Hepatocyte (in vitro differentiated cells): ENCODE results near the gene KIAA2012.

Experiments
- CTCF ChIP-seq: fragments of 200-600 bp; sonication (generic); IDR thresholded peaks from 2 replicates; pipeline ENCODE4 v1.5.1; 2016; ENCODE audit warnings: antibody characterized with exemption, mild to moderate bottlenecking; ENCODE audit not compliant: poor library complexity
- EZH2 ChIP-seq: fragments of 200-600 bp; sonication (generic); IDR thresholded peaks from 2 replicates; pipeline ENCODE4 v1.6.1; 2016; ENCODE audit warnings: antibody characterized with exemption, mild to moderate bottlenecking, borderline replicate concordance
- EZH2phosphoT487 ChIP-seq: fragments of 200-600 bp; sonication (generic); IDR thresholded peaks from one replicate; pipeline ENCODE4 v1.6.1; 2018; ENCODE audit warnings: antibody characterized with exemption, mild to moderate bottlenecking, low read depth, moderate library complexity; ENCODE audit not compliant: unreplicated experiment, severe bottlenecking

DNA sequence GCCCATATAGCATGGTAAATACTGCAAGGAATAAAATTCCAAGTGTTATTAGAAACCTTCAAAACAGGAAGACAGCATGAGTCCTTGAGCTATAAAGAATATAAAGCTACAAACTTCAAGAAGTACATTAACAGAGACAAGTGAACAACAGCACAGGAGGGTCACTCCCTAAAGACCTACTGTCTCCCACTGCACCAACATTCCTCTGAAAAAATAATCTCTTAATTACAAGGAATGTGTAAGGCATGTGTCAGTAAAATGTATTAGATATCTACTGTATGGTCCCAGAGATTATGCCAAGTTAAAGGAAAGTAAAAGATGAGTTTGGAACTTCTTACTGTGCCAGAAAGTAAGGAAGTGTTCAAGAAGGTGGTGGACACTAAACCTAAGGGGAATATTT lies 135.5 kb downstream of the KIAA2012 start:
- no peak for TF ChIP-seq CTCF
- TF ChIP-seq EZH2phosphoT487, result no peak
- TF ChIP-seq EZH2, result no peak
